Measurements from ENCODE around the gene CNMD.

DNA sequence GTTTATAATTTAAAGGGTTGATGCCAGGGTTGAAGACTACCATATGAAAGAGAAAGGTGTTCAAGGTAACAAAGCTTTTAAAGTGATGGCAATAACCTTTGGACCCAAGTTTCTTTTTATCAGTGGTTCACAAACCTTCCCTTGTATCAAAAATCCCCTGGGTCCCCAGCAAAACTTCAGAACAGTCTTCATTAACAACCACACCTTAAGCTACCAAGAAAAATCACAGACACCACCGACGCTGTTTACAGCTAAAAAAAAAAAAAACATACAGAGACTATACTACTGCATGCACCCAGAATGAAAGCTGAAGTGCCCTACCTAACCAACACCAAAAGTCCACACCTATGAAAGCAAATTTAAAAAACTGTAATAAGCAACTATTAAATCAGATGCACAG lies 13.4 kb downstream of the CNMD start:
- no peak for TF ChIP-seq EZH2 (IDR thresholded peaks at IDR 0.05; ENCODE audit: borderline replicate concordance, low read depth, low read length, severe bottlenecking)
- TF ChIP-seq, protein P1, sequence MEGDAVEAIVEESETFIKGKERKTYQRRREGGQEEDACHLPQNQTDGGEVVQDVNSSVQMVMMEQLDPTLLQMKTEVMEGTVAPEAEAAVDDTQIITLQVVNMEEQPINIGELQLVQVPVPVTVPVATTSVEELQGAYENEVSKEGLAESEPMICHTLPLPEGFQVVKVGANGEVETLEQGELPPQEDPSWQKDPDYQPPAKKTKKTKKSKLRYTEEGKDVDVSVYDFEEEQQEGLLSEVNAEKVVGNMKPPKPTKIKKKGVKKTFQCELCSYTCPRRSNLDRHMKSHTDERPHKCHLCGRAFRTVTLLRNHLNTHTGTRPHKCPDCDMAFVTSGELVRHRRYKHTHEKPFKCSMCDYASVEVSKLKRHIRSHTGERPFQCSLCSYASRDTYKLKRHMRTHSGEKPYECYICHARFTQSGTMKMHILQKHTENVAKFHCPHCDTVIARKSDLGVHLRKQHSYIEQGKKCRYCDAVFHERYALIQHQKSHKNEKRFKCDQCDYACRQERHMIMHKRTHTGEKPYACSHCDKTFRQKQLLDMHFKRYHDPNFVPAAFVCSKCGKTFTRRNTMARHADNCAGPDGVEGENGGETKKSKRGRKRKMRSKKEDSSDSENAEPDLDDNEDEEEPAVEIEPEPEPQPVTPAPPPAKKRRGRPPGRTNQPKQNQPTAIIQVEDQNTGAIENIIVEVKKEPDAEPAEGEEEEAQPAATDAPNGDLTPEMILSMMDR (IDR thresholded peaks at IDR 0.05; ENCODE audit: borderline replicate concordance, extremely low read depth, low read length, poor library complexity, severe bottlenecking) = no peak

Measured in DND-41 (cell line).